NB4 (cell line): Measurements from ENCODE around the gene GATAD2B.

Experiments
- MYC ChIP-seq: IDR thresholded peaks from 2 replicates; pipeline ENCODE4 v1.6.1; 2011; ENCODE audit warnings: low read depth, low read length
- POLR2A ChIP-seq: IDR thresholded peaks from 2 replicates; pipeline ENCODE4 v1.6.1; 2011; ENCODE audit warnings: mild to moderate bottlenecking; ENCODE audit not compliant: insufficient read length; ENCODE audit errors: extremely low read depth
- TF ChIP-seq, protein P1 (sequence below): IDR thresholded peaks from one replicate; pipeline ENCODE4 v1.5.1; 2012; ENCODE audit warnings: low read depth, low read length

DNA sequence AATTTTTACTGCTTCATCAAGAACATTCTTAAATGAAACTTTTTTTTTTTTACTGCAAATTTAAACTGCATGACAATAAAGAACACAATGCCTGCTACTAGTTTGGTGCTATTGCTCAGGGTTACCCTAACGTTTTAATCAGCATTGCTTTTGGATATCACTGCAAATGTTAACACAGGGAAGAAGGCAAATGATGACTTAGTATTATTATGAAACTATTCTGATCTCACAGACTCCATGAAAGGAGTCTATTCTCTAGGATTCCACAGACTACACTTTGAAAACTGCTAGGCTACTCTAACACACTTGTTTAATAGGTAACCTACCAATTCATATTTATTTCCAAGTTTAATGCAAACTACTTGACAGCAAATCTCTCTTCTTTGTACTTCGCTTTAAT lies 49.8 kb downstream of the GATAD2B start:
- TF ChIP-seq MYC (no peak), POLR2A (no peak)
- TF ChIP-seq, protein P1, sequence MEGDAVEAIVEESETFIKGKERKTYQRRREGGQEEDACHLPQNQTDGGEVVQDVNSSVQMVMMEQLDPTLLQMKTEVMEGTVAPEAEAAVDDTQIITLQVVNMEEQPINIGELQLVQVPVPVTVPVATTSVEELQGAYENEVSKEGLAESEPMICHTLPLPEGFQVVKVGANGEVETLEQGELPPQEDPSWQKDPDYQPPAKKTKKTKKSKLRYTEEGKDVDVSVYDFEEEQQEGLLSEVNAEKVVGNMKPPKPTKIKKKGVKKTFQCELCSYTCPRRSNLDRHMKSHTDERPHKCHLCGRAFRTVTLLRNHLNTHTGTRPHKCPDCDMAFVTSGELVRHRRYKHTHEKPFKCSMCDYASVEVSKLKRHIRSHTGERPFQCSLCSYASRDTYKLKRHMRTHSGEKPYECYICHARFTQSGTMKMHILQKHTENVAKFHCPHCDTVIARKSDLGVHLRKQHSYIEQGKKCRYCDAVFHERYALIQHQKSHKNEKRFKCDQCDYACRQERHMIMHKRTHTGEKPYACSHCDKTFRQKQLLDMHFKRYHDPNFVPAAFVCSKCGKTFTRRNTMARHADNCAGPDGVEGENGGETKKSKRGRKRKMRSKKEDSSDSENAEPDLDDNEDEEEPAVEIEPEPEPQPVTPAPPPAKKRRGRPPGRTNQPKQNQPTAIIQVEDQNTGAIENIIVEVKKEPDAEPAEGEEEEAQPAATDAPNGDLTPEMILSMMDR, result no peak
